NCI-H2171 treated with DMSO at 0.1 percent for 48 hours (cell line): ENCODE measurements around the gene GPN3.
"Not testable (repeated sequence)": the region's sequence is repeated elsewhere in the genome, so short reads cannot be mapped to it uniquely, and the experiment has no call there.

Experiments
- DNase-seq: peaks from one replicate; lab custom pipeline; 2025; lab: John Stamatoyannopoulos, UW

GPN3 gene

DNA sequence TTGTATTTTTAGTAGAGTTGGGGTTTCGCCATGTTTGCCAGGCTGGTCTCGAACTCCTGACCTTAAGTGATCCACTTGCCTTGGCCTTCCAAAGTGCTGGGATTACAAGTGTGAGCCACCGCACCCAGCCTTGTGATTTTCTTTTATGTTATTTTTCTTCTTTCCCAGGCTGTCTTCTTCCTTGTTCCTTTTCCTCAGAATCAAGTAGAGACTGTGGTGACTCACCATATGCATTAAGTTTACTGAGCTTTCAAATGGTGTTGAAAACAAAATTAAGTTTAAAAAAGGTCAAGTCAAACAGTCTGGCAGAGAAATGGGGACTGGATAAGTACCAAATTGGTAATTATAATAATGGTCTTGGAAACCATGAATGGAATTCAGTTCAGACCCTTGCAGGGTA lies 23.6 kb downstream of the GPN3 start:
- no peak for DNase-seq

GRCh38 chr12:110436231-110436630 lies 31.8 kb downstream of the GPN3 start:
- DNase-seq: no peak

DNA sequence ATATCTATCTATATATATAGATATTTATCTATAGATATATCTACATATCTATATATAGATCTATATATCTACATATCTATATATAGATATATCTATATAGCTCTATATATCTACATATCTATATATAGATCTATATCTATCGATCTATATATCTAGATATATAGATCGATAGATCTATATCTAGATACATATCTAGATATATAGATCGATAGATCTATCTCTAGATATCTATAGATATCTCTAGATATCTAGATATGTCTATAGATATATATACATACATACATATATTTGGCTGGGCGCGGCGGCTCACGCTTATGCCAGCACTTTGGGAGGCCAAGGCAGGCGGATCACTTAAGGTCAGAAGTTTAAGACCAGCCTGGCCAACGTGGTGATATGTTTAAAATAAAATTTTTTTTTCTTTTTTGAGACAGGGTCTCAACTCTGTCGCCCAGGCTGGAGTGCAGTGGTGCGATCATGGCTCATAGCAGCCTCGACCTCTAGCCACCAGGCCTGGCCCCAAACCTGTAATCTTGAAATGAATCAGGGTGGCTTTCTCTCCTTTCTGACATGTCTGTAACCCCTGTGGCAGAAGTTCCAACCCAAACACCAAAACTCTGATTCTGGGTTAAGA lies 36.0 kb downstream of the GPN3 start:
- DNase-seq: no peak

DNA sequence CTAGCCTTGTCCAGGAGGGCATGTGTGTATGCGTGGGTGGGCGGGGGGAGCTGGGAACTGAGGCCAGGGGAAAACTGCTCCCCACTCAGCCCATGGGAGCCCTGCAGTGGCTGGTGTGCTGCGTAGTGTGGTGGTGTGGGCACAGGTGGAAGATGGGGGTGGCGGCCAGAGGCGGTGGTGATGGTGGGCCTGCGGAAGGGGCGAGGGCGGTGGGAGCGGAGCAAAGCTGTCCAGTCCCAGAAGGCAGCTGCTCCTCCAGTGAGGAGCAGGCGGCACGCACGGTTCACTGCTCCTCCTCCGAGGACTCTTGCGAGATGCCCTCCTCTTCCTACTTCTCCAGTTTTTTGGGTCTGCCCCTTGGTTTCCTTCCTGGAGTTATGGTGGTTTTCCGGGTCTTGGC lies 38.4 kb downstream of the GPN3 start:
- not testable (repeated sequence) for DNase-seq

GRCh38 chr12:110426406-110426805 lies 41.7 kb downstream of the GPN3 start:
- peak; percentile 66 for DNase-seq

- no peak for DNase-seq
Observed at GRCh38 chr12:110424237-110424636, 43.8 kb downstream of the GPN3 start.

GRCh38 chr12:110421701-110422100 lies 46.4 kb downstream of the GPN3 start:
- no peak for DNase-seq

GRCh38 chr12:110421159-110421661 lies 46.8 kb downstream of the GPN3 start:
- DNase-seq: no peak

GRCh38 chr12:110420644-110421043 lies 47.4 kb downstream of the GPN3 start:
- DNase-seq: not testable (repeated sequence)

DNA sequence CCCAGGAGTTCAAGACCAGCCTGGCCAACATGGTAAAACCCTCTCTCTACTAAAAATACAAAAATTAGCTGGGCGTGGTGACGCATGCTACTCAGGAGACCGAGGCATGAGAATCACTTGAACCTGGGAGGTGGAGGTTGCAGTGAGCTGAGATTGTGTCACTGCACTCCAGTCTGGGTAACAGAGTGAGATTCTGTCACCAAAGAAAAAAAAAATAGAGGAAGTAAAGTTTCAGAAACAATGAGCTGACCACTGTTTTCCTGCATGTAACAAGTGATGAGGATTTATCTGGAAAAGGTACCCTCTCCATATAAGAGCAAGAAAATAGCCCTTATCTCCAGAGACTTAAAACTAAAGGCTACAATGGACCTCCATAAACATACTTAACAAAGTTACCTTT lies 50.9 kb downstream of the GPN3 start:
- not testable (repeated sequence) for DNase-seq

- DNase-seq: not testable (repeated sequence)
Observed at GRCh38 chr12:110410086-110410485, 58.0 kb downstream of the GPN3 start.

GRCh38 chr12:110405126-110405662 lies 62.9 kb downstream of the GPN3 start:
- DNase-seq: not testable (repeated sequence)

DNA sequence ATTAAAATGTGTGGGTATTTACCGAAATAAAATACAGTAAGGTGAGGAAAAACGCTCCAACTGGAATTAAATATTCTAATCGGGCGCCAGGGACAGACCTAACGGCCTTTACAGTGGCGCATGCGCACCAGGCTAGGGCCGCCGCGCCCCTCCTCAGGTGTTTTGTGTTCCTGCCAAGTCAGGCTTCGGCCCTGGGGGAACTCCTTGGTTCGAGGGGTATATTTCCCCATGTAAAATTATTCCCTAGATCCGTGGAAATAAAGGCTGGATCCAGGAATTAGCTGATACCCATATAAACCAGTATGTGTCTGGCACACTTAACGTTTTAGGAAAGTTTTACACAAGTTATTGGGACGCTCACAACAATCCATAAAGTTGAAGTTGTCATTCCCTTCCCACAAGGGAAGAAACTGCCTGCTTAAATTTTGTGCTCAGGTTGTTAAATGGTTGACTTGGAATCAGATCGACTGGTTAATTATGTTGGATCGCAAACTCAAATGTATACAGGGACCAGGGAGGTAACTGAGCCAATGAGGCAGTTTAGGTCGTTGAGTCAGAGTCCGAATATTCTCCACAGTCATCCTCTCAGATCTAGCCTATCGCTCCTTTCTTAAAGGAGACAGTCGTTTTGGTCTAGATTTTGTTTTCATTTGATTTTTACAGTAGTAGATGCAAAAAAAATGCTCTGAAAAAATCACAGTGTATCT lies 63.9 kb downstream of the GPN3 start:
- peak; percentile 79 for DNase-seq

- DNase-seq: peak; percentile 93
Observed at GRCh38 chr12:110403146-110403975, 64.7 kb downstream of the GPN3 start, which contains the start of gene ANAPC7. TSS of gene ANAPC7 (minus strand) at chr12:110403708. CDS start at chr12:110403627, 81 bp downstream.
